HG03571 (cell line): Measurements from ENCODE around the gene TDRKH.

Experiments
- ATAC-seq: cut with Tn5 transposase; IDR thresholded peaks from one replicate; pipeline ENCODE4 v1.9.1; 2021; ENCODE audit not compliant: unreplicated experiment

Gene TDRKH

DNA sequence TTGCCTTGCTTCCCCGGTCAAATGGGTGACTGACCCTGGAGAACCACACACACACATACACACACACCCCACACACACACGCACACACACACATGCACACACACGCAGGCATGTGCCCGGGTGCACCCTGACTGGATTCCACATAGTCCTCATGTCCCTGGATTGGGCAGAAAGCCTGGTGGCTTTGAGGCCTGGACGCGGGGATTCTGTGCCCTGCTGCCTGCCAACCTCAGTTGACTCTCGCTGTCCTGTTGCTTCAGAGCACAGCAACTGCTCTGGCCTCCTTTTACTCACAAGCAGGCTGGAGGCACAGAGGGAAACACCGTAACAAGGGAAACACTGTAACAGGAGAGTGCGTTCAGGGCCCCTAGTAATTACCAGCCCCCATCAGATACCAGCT, 34.9 kb upstream of the TDRKH start:
- no peak for ATAC-seq

DNA sequence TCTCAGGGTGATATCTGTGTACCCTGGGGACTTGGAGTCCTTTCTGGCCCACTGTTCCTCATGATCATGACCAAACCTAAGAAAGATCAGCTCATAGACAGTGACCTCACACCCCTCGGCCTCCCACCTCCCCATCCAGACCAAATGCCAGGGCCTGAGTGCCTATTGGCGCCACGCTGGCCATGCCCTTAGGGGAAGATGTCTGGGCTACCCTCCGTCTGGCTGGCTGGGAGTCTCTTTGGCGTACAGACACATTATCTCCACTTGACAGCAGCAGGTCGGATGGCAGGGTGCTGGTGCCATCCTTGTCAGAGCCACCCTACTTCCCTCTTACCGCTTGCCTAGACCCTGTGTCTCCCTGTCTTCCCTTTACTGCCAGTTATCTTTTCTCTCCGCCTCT, 32.9 kb upstream of the TDRKH start:
- no peak for ATAC-seq

DNA sequence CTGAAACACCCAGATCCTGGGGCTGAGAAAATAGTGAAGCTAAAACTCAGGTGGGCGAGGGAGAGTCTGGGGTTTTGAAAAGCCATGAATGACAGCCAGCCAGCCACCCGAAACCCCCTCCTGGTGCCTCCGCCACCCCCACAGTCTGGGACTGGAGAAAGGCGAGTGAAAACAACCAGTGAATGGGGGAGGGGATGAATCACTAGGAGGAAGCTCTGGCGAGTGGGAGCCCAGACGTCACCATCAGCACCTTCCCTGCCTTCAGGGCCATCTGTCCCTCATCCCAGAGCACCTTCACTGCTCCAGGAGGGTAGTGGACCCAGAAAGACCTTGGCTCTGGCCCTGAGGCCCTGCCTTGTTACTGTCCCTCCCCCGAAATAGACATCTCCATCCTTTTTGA, 32.1 kb upstream of the TDRKH start:
- no peak for ATAC-seq

DNA sequence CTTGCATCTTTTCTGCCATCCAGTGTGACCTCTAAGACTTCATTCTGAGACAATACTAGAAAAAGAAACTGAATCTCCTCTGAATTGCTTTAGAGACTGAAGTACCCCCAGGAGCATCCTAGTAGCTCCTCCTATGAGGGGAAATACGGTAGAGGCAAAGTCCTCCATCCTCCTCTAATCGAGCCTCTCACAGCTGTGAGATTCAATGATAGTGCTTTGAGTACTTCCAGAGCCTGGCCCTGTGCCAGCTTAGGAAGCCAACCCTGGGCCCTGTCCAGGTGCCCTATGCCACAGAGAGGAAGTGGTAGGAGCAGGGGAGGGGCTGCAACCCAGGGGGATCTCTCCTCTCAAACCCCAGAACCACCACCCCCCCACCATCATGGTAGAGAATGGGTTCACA, 30.6 kb upstream of the TDRKH start:
- ATAC-seq: no peak

DNA sequence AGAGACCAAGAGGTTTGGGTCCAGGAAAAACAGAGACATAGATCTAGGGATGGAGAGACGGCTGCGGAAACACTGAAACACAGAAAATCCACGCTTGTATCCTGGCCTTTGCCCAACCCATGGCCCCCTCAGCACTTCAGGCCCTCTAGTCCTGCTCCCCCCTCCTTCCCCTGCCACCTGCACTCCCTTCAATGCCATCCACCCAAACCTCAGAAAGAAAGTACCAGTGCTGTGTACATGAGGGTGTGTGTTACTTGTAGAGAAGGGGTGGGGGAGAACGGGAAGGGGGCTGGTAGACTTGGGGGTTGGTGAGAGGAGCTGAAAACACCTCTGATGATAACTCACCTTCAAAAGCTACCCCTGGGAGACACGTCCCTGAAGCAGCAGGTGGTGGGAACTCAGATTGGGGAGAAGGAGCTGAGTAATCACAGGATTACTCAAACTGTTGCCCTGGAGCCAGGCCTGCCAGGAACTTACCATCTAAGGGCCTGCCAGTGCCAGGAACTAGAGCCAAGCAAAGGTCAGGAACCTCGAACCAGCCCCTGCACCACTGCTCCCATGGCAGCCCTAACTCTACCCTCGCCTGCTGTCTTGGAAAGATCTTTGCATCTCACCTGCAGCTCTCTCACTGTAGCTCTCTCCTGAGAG, 29.8 kb upstream of the TDRKH start:
- no peak for ATAC-seq

DNA sequence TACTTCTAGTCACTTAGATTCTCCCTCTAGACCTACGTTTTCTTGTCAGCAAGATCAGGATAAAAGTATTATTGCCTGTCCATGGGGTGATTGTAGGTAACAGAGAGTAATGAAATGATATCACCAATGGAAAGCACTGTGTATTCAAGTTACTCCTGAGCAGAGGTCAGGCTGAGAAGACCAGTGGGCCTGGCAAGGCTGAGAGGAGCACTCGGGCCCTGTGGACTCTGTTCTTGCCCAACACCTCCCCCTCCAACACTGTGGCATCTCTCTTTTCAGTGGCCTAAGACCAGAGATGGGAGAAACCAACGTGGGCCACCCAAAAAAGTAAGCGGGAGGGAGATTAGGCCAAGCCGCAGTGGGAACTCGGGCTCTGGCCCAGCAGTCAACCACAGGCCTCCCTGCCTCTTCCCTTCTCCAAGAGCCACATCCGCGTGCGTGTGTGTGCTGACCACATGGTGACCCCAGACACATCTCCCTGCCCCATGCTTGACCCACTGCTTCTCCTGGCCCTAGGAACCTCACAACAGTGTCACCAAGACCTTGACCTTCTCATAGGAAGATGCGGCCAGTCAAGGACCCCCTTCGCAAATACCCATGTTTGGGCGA, 29.0 kb upstream of the TDRKH start:
- ATAC-seq: no peak

DNA sequence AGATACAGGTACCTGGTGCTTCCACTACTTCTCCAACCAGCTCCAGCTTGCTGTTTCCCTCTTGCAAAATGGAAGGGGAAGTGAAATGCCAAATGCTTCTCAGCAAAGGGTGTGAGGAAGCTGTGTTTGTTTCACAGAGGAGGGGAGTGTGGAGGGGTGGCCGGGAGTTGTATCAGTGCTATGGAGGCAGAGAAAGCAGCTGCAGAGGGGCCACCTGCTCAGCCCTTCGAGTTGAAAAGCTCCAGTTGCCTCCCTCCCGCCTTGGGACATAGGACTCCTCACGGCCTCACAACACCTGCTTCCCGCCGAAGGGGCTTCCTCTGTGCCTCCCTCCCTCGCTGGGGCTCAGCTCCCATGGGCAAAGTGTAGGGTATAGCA, 27.0 kb upstream of the TDRKH start:
- no peak for ATAC-seq

DNA sequence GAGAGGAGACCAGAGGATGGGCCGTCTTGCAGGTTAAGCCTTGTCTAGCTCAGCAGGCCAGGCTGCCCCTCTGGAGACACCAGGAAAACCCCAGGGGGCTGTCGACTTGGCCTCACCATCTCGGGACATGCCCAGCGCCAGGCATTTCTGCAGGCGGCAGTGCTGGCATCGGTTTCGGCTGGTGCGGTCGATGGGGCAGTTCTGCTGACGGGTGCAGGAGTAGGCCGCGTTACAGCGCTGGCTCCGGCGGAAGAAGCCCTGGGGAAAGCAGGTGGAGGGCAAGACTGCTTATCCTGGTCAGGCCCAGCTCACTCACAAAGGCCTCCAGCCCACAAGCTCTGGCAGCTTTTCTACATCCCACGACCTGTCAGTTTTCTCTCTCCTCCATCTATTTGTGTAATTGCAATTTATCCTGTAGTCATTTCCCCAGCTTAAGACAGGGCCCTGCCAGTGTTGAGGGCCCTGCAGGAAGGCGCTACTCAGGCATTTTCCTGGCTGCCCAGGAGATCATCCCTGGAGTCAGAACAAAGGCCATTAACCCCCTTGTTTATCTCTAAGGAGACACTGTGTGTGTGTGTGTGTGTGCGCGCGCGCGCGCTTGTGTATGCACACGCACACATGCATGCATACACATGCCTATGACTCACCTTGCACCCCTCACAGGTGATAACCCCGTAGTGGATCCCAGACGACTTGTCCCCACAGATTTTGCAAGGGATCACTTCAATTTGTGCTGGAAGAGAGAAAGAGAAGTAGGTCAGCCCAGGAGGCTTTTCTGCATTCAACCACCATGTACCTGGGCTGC, 26.4 kb upstream of the TDRKH start:
- ATAC-seq: no peak

DNA sequence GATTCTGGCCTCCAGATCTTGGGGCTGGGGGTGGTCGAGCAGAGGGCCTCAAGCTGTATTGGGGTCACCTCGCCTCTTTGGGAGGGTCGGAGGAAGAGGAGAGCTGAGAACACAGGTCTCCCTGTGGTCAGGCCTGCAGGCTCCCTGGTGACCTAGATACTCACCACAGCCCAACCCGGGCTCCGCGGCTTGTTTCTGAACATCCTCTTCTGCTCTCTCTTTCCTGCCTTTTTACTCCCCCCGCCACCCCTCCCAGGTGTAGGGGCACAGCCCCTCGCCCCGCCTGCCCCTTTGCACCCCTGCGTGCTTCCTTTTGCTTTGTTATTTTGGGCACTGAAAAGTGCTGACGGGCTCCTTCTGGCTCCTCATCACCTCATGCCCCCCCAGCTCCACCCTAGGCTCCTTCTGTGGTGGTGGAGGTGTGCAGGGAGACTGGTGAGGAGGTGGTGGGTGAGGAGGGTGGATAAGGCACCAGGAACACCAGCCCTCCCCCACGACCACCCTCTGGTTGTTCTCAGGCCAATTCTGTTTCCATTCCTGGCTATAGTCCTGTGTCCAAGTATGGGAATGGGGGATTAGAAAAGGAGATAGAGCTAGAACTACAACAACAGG, 25.5 kb upstream of the TDRKH start:
- ATAC-seq: no peak

DNA sequence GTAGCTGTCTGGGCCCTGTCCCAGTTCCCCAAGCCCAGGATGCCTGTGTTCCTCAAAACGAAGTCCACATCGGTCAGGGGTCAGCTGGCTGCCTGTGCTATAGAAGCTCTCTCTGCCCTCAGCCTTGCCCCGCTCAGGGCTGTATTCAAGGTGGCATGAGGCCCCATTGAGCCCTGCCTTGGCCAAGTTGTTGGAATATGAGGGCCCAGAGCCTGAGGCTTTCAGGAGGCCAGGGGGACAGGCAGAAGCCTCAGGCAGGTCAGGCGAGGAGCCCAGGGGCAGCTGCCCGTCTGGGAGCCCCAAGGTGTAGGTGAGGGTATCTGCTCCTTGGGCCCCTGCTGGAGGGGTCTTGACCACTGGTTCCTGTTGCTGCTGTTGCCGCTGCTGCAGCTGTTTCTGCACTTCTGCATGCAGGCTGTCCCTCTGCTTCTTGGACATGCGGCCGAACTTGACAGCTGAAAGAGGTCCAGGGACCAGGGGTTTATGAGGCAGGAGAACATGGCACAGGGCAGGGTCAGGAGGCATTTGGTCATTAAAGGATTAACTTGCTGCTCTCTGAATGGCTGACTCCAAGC, 24.8 kb upstream of the TDRKH start:
- ATAC-seq: no peak

DNA sequence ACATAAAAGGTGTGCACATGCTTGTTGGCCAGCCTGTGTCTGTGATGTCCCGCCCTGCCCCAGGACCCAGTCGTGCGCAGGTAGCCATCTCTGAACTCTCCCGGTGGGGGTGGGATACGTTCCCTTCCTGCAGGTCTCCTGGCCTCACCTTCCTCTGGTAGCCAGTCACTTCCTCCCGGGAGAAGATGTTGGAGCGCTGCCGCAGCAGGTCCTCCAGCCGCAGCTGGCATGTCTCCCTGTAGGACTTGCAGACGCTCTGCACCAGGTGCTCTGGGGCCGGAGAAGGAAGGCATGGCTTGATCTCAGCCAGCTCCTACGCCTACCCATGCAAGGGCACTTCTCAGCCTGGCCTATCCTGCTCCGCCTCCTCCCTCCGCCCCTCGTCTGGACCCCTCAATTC, 24.1 kb upstream of the TDRKH start:
- no peak for ATAC-seq

DNA sequence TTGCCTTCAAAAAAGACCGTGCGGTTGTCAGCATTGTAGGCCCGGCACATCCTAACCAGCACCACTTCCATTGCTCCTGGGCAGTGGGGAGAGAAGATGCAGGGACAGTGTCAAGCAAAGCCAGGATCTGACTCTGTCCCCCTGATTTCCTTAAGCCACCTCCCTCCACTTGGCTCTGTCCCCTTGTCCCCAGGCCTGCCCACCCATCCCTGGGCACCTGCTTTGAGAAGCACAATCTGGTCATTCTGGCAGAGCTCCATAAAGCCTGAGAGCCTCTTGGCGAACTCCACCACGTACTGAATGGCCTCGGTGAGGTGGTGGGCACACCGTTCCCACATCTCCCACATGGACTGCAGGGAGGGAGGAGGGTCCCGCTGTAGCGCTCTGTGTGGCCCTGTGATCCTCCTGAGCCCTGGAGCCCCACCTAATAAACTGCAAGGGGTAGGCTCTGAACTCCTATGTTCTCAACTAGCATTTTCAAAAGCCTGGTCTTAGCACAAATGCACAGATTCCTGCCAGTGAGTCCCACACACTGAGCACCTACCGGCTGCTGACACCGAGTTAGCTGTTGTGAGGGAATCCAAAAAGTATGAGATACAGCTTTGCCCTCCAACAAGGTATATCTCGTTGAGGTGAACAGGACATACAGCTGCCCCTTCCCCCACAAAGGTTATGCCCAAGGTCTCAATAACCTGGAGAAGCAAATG, 23.1 kb upstream of the TDRKH start:
- no peak for ATAC-seq

DNA sequence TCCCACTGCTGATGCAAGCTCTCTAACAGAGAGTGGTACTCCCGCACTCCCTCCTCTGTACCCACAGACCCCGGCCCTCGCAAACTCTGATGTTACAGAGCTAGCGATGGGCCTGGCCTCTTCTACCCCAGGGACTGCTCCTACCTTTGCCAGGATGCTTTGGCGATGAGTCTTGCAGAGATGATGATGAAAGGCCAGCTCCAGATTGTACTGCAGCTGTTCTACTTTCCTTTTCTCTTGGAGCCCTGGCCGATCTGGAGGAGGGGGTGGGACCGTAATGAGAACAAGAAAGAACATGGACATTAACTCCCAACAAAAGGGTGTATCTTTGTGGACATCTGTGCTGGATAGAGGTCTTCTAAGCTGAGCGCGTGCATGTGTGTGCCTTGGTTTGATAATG, 20.9 kb upstream of the TDRKH start:
- ATAC-seq: no peak

DNA sequence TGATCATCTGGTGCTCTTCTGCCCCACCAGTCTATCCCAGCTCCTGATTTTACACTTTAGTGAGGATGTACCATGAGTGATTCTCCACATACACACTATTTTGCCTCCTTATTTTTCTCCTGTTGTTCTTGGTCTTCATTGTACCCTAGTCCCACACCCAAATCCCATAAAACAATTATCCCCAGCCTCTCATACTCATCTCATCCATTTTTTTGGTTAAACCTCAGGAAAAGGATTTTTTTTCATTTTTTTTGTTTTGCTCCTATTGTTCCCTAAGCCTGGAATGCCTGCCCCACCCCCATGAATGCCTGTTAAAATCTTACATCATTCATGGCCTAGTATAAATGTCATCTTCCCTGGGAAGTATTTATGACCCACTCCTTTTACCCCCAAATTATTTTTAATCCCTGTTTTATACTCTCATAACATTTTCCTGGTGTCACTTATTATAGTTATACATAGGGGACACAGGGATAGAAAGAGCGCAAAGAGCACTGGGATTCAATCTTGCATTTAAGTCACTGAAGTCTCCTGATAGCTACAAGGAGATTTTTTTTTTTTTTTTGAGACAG, 19.8 kb upstream of the TDRKH start:
- no peak for ATAC-seq

DNA sequence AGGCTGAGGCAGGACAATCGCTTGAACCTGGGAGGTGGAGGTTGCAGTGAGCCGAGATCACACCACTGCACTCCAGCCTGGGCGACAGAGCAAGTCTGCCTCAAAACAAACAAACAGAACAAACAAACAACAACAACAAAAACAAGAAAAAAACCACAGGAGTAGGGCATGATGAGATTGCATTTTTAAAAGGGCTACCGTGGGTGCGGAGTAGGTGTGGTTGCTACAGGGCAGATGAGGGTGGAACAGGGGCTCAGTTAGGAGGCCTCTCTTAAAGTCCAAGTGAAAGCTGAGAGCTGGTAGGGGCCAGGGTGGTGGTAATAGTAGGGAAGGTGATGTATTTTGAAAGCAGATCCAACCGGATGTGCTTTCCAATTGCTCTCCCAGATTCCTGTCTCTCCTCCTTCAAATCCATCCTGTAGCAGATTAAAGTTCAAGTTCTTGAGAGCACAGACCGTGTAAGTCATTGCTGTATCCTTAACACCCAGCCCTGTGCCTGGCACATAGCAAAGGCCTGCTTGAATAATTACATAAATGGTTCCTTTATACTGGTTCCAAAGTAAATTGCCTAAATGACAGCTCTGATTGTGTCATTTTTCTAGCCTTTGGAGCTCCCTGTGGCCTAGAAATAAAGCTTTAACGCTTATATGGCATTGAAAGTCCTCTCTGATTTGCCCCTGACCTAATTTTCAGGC, 19.1 kb upstream of the TDRKH start:
- ATAC-seq: no peak

DNA sequence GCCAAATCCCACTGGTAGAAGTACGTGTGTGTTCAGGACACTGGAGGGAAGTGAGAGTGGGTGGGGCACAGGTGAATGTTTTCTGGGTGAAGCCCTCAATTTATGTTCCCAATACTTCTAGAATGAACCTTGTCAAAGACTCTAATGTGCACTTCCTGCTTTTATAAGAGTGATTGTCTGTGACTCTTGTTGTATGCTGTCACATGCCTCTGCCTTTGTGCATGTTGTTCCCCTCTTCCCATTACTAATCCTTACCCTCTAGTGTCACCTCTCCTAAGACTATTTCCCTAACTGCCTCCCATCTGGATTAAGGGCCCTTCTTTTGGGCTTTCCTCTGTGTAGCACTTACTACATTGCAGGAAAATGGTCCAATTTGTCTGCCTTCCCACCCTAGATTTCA, 17.5 kb upstream of the TDRKH start:
- ATAC-seq: no peak

DNA sequence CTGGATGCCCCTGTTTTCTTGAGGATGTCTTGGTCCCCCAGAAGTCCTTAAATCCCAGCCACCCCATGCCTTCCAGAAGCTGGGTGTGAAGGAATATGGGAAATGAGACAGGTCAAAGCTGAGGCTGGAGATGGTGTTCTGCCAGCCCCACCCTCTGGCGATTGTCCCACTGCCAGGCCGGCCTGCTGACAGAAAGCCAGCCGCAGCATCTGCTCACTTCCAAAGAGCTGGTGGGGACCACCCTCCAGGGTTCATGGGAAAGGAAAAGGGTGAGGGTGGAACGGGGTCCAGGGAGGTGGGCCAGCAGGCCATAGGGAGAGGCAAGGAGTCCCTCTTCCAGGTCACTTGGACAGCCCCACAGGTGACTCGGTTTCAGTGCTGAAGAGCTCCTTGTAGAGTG, 16.8 kb upstream of the TDRKH start:
- no peak for ATAC-seq

DNA sequence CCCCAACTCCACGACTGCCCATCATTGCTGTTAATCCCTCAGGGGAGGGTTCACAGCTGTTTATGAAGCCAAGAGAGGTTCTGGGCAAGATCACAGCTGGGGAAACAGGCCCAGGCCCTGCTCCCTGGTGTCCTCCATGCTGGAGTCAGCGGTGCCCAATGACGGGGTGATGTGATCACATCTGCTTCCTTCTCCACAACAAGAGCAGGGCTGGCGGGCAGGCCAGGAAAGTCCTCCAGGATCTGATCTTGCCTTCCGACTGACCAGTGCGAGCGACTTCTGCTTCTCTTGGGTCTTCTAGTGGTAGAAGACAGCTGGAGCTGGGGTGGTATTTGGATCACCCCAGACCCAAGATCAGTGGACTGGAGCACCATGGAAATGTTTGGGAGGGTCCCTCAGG, 15.9 kb upstream of the TDRKH start:
- no peak for ATAC-seq

DNA sequence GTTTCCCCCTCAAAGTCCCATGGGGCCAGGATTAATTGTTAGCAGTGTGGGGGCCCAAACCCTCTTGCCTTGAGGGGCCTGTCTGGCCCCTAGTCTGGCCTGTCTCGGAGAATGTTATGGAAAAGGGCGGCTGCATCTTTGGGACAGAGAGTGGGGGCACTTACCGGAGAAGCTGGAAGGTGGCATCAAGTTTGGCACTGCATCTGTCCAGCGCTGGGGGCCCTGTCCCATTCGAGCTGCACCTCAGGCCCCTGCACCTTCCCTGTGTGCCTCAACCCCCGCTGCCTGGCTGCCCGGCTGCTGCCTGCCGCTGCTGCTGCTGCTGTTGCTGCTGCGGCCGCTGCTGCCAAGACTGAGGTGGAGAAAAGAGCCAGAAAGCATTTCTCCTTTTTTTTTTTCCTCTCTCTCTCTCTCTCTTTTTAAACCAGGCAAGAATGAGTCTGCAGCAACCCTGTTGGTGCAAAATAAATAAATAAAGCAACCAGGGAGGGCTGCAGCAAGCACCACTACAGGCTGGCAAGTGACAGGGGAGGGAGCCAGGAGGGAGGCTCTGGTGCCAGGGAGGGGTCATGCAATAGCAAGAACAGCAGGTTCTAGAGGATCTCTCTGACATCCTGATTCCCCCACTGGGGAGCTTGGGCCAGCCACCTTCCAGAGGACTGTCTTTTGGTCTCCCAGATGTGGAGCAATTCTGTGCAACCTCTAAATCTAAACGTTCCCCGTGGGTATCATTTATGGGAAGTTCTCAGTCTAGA, 14.9 kb upstream of the TDRKH start, which contains the start of gene LINGO4:
LINGO4 (minus strand) TSS at position 354 of the 755 bp plus-strand sequence. CDS start 2,715 bp downstream, outside the sequence.
- ATAC-seq: no peak
